SK-N-SH (cell line): ENCODE measurements around the gene INPP5K.

Experiments
- NRF1 ChIP-seq: IDR thresholded peaks from 2 replicates; pipeline ENCODE4 v1.6.1; 2012; ENCODE audit warnings: low read depth, mild to moderate bottlenecking, low read length
- RAD21 ChIP-seq: IDR thresholded peaks from 2 replicates; pipeline ENCODE4 v1.6.1; 2012; ENCODE audit warnings: mild to moderate bottlenecking, low read length

DNA sequence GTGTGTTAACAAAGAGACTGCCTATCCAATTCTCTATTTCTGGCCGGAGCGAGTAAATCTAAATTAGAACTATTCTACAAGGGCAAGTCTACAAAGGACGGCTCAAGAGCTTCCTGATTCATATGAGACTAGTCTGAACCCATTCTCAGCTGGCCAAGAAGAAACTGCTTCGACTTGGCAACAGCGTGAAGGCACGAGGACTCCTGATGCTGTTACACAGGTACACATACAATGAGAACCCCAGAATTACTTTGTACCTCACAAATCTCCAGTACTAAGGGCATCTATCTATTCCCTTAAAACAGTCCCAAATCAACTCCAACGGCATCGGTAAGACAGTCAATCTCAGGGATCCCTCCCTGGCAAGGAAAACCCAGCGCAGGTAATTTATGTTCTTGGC lies 61.9 kb downstream of the INPP5K start:
- no peak for TF ChIP-seq NRF1
- no peak for TF ChIP-seq RAD21
